Measurements from ENCODE around the gene TUBGCP2.
A peak's percentile ranks its signal among the peaks of the same experiment; 100 is the strongest.

The TUBGCP2 gene

DNA sequence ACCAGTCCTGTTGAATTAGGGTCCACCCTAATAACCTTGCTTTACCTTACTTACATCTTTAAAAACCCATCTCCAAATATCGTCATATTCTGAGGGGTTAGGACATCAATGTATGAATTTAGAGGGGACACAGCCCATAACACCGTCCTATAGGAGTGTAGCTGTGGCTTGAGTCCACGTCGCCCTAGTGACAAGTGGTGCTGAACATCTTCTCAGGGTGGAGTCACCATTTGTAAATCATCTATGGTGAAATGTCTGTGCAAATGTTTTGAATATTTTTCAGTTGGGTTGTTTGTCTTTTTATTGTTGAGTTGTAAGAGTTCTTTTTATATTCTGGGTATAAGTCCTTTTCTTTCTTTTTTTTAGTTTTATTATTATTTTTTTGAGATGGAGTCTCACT is 33.3 kb upstream of the TUBGCP2 start:
- no peak for DNase-seq (ENCODE audit: low read depth in 2 of 2)

DNA sequence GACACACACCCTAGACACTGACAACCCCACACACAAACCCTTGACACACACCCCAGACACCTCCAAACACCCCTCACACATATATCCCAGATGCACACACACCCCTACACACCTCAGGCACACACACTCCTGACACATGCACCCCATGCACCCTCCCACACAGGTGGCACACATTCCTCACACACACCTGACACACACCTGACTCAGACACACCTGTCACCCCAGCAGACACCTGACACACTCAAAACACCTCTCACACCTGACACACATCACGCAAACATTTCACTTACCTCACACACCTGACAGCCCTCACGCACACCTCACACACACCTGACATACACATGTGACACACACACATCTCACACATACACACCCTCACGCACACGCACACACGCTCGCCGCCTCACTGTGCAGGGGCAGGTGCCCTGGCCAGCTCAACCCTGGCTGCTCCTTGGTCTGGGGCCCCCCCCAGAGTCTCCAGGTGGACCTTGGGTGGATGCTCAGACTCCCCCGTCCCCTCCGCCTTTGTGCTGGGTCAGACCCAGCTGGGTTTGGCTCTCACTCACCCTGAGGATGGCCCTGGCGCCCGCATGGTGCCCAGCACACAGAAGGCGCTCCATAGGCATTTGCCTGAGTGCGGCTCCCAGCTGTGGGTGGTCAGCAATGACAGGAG is 31.2 kb upstream of the TUBGCP2 start:
- no peak for DNase-seq (ENCODE audit: low read depth in 2 of 2)

DNA sequence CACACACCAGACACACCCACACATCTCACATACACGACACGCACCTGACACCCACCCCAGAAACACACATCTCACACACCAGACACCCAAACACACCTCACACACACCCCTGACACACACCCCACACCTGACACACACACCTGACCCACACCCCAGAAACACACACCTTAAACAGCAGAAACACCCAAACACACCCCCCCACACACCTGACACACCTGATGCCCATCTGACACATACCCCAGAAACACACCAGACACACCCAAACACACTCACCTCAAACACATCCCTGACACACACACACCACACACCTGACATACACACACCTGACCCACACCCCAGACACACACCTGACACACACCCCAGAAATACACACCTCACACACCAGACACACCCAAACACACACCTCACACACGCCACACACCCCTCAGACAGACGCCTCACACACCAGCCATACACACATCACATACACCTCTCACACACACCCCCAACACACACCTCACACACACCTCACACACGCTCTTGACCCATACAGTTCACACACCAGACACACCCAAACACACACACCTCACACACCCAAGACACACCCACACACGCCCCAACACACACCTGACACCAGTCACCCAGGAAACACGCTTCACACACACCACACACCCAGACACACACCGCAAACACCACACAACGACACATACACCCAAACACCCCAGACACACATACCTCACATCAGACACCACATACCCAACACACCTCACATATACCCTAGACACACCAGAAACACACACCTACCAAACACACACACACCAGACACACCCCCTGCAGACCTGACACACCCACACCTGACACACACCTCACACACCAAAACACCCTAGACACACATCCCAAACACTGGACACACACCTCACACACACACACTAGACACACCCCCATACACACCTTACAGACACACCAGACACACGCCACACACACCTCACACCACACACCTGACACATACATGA is 29.7 kb upstream of the TUBGCP2 start:
- DNase-seq (ENCODE audit: low read depth in 2 of 2), result no peak

DNA sequence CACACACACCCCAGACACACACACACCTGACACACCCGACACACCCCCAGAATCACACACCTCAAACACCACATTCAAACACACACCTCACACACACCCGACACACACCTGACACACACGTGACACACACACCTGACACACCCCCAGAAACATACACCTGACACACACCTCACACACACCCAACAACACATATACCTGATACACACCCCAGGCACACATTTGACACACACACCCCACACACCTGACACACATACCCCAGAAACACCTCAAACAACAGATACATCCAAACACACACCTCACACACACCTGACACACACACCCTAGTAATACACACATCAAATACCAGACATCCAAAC is 28.7 kb upstream of the TUBGCP2 start:
- no peak for DNase-seq (ENCODE audit: low read depth in 2 of 2)

DNA sequence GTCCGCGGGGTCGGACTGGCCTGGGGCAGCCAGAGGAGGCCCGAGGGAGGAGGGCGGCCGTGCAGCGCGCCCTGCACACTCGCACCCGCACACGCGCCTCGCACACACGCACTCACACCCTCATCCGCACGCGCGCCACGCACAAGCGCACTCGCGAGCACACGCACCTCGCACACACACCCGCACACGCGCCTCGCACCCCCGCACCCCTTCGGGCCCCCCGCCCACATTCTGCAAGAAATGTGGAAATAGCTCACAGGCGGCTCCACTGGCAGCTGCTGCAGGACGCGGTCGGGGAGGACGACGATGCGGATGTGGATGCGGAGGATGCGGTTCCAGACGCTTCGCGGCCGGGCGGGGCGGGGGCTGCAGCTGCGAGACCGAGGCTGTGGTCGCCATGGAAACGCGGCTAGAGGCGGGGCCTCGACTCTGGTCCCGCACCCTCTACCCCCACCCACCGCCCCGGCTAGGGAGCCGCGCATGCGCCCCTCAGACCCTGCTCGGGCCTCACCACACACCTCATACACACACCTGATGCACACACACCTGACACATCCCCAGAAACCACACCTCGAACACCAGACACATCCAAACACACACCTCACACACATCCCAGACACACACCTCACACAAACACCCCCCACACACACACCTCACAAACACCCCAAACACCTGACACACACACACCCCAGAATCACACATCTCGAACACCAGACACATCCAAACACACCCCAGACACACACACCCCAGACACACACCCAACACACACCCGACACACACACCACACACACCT is 28.1 kb upstream of the TUBGCP2 start, which contains the start of gene CALY:
Gene CALY, minus strand, starts transcription at position 320 of the 793 bp plus-strand sequence. CDS start 7,907 bp downstream, outside the sequence.
- peak; percentile 45 to 55 for DNase-seq (ENCODE audit: low read depth in 2 of 2)

DNA sequence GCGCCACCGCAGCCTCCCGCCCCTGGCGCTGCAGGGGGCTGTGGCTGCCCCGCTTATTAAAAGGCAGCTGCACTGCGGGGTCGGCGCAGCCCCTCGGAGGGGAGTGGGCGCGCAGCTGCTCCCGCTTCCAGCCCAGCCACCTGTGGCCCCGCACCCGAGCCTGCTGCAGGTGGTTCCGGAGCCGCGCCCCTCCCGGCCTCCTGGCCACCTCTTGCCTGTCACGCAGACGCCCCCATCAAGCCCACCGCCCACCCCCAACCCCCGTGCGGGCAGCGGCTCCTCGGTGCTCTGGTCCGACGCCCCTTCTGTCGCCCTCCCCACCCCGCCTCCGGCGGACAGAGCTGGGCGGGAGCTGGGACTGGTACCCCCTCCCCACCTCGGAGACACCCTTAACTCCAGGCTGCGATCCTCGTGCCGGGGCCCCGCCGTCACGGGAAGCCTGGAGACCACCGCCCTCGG is 27.5 kb upstream of the TUBGCP2 start:
- DNase-seq (ENCODE audit: low read depth in 2 of 2), result no peak

DNA sequence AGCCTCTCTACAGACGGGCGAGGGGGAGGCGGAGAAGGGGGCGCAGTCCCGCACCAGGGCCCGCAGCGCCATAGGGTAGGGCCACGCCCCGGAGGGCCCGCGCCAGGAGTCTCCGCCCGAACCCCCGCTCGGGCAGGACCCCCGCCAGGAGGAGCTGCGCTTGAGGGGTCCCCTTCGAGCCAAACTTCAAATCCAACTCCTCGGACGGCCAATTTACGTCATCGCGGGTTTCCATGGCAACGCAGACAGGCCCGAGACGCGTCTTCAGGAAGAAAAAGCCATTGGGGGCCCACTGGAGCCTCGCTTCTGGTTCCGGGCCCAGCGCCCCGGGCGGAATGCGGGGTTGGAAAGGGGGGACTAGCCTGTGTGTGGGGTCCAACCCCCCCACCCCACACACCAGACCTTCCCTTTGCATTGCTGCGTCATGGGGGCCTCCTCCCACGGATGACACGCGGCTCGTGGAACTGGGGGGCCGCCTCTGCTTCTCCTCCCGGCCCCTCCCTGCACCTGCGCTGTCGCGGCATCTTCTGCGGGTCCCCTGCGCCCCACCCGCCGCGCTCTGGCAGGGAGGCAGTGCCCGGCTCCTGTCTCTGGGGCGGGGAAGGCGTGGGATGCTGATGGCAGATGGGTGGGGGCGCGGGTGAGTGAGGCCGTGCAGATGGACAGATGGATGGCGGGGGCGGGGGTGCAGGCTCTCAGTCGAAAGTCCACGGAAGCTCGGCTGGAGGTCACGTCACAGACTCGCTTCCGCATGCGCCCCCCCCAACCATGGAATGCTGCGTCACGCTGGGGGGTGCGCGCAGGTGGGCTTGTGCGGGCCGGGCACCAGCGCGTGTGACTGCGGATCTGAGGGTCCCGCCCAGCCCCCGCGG is 26.8 kb upstream of the TUBGCP2 start:
- peak; percentile 56 to 59 for DNase-seq (ENCODE audit: low read depth in 2 of 2)

DNA sequence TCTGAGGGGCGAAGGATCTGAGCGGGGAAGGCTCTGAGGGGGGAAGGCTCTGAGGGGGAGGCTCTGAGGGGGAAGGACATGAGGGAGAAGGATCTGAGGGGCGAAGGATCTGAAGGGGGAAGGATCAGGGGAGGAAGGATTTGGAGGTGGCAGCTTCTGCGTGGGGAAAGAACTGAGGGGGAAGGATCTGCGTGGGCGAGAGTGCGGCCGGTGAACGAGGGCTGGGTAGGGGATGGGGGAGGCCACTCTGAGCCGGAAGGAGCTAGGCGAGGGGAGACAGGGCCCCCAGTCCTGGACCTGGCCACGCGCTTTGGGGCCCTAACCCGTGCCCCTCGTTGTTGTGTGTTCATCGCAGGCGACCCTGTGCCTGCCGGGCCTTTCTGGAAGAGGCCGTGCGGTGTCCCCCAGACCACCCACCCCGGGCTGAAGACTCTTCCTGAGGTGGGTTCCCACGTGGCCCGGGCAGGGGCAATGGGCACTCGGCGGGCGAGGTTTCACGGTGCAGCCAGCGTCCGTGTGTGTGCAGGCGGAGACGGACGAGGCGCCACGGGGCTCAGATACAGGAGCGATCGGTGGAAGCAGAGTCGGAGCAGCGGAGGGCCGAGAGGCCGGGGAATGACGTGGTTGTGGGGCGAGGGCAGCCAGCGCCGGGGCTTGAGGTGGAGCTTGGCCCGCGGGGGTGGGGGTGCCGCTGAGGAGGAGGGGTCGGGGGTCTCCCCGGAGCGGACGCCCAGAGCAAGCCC is 26.0 kb upstream of the TUBGCP2 start:
- DNase-seq (ENCODE audit: low read depth in 2 of 2), result no peak

DNA sequence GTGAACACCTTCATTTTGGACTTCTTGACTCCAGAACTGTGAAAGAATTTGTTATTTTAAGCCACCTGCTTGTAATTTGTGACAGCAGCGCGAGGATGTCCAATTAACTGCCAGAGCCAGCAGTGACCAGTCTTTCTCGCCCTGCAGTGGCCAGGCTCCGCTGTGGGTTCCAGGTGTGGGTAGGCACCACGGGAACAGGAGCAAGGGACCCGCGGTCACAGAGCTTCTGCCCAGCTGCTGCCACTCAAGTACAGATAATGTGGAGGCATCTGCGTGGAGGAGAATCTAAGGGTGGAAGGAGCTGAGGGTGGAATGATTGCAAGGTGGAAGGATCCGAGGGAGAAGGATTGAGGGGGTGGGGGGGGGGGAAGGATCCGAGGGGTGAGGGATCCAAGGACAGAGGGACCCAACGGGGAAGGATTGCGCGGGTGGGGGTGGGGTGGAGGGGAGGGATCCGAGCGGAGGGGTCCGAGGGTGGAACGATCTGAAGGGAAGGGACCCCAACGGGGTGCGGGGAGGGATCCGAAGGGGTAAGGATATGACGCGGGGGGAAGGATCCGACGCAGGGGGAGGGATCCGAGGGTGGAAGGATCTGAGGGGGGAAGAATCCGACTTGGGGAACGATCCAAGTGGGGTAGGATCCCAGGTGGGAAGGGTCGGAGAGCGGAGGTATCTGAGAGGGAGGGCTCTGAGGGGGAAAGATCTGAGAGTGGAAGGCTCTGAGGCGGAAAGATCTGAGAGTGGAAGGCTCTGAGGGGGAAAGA is 24.4 kb upstream of the TUBGCP2 start:
- no peak for DNase-seq (ENCODE audit: low read depth in 2 of 2)

DNA sequence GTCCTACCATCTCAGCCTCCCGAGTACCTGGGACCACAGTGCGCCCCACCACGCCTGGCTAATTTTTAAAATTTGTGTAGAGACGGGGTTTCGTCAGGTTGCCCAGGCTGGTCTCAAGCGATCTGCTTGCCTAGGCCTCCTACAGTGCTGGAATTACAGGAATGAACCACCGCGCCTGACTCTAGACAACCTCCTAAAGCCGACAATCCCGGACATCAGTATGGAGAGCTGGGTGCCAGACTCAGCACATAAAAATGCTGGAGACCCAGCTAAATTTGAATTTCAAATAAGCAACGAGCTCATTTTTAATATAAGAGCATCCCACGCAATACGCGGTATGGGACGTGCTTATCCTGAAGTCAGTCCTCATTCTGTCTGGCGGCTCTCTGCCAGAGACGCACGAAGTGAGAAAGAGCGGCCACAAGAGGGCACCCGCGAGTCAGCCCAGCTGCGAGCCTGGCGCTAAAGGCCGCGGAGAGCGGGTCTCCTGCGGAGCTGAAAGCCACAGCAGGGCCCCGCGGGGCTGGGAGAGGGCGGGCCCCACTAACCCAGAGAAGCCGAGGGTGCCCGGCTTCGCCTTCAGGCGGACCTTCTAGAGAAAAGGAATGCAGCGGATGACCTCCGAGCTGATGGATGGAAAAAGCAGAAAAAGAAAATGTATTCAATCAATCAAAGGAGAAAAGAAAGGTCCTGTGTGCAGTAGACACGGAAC is 21.0 kb upstream of the TUBGCP2 start:
- DNase-seq (ENCODE audit: low read depth in 2 of 2), result peak; percentile 74 to 83

DNA sequence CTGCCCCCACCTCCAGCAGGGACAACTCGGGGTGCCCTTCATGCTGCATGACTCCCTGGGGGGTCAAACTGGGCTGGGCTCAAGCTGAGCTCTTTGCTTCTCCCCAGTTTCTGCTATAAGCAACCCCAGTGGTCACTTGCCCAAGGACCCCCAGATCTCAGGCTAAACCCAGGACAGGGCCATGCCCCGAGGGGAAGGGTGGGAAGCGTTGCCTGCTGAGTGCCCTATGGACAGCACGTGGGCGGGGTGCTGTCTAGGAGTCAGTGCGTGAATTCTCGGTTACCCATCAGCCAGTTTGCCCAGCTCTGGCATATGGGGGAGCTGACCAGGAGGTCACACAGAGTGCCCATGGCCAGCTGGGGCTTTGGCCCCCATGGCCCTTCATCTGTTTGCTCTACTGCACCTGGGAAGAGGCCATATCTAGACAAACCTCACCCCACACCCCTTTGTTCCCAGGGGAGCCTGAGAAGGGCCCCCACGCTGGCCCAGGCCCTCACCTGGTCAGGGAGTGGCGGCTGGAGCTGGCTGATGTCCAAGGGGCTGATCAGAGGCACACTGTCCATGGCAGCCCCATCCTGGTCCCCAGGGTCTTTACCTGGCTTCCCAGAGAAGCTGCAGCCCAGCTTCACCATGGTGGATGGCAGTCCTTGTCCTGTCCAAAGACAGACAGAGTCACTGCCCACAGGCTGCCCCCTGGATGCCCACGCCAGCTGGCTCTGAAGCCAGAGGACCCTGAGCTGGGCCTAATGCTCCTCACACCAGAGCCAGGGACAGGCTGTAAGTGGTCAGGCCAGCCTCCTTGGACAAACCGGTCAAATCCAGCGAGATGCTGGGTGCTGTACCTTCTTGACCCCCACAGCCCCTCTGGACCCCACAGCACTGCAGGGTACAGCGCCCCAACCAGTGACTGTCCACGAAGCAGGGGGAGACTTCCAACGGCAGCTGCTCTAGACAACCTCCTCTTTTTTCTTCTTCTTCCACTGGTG is 20.0 kb upstream of the TUBGCP2 start:
- DNase-seq (ENCODE audit: low read depth in 2 of 2), result no peak

DNA sequence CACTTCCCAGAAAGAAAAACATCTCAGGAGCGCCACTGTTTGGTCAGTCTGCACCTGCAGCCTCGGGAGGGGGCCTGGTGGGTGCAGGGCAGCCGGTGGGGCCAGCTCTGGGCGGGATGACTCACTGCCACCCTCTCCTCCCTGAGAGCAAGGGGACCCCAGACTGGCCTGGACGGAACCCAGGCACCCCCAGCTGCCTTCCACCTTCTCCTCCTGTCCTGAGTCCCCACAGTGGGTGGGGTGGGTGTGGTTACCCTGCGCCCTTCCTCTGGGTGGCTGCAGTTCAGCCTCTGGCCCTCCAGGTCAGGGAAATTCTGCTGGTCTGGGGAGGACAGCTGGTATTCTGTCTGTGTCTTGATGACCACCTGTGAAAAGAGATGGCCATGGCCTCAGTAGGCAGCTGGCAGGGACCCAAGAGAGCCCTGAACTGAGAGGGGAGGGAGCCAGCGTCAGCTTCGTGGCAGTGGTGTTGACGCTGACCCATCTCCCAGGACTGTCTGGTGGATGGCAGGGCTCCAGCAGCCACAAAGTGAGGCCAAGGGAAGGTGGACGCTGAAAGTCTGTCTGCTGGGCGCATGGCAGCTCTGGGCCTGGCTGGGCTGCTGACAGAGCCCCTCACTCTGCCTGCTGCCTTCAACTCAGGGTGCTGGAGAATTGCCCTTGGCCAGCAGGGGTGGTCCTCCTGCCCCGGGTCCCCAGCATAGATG is 19.1 kb upstream of the TUBGCP2 start:
- no peak for DNase-seq (ENCODE audit: low read depth in 2 of 2)

DNA sequence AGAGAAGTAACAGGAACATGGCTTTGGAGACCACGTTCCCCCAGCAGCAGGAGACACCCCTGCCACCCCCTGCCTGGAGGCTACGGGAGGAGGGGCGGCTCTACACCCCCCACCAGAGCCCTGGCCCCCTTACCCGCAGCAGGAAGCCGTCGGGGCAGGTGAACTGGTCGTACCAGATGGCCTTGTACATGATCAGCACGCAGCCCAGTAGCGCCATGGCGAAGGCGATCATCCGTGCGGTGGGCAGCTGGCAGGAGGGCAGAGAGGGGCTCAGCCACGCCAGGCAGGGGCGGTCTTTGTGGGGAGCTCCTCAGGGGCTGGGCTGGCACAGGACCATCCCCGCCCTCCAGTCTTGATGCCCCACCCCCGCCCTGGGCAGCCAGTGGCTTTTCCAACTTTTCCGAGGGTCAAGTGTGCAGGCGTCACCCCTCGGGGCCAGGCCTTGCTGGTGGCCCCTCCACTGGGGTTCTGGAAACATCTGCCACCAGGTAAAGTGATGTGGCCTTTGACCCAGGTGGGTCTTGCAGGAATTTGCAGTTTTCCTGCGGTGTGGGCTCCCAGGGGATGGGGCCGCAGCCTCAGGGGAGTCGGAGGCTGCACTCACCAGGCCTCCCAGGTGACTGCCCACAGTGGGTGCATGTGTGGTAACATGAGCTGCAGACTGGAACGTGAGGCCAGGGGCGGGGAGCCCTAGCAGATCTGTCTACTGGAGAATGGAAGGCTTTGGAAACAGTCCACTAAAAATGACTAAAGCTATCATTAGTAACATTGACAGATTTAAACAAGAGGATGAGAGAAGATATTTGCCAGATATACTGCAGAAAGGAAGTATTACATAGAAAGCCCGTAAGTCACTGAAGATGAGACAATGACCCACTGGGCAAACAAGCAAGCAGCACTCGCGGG is 18.3 kb upstream of the TUBGCP2 start:
- no peak for DNase-seq (ENCODE audit: low read depth in 2 of 2)

DNA sequence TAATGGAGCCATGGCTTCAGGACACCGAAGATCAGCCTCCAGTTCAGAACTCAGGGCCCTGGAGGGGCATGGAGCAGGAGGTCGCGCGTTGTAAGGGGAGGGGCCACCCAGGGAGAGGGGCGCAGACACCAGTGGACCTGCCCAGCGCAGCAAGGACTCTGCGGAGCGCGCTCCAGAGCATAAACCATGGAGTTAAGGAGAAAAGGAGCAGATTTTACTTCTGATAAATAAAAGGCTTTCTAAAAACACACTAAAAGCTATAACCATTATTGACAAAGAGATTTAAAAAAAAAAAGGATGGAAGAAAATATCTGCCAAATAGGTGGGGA is 17.5 kb upstream of the TUBGCP2 start:
- DNase-seq (ENCODE audit: low read depth in 2 of 2), result no peak

DNA sequence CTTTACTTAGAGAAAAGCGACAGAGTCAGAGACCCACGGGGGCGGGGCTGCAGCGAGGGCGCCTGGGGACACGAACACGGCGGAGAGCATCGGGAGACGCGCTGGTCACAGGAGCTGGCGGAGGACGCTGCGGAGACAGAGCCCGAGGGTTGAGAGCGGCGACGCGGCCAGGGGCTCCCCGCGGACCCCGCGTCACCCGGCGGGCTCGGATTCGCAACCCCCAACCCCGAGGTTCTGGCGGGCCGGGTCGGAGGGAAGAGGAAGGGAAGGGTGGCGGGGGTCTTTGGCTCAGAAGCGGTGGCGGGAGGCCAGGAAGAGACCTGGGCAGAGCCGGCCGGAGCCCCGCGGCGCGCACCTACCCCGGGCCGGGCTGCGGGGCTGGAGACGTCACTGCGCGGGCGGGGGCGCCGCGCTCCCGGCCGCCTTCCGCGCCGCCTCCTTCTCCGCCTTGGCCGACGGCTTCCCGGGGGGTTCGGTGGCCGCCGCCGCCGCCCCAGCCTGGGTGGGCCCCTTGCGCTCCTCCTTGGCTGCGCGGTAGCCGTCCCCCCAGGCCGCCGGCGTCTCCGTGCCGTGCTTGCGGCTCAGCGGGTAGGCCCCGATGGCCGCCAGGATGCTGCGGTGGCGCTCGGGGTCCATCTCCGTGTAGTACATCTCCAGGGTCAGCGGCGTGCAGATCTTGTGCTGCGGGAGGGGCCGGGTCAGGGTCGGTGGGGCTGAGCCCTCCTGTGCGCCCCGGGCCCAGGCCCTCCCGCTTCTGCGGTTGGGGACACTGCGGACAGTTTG is 17.0 kb upstream of the TUBGCP2 start:
- DNase-seq (ENCODE audit: low read depth in 2 of 2), result no peak

Data from stimulated activated CD4-positive, alpha-beta T cell treated with anti-CD3 and anti-CD28 coated beads, Interleukin-15, amount 100 ng/mL, for 48 hours (primary cell).